ES-I3 (cell line): ENCODE results near the gene DYNC1I1.

ENCODE experiments used
- H3K36me3 ChIP-seq: 2 replicates; pipeline ENCODE4 v1.6.1; 2013; ENCODE audit warnings: mild to moderate bottlenecking, low read length, control low read depth, moderate library complexity; ENCODE audit not compliant: insufficient read depth
- H3K4me1 ChIP-seq: 2 replicates; pipeline ENCODE4 v1.6.1; 2013; ENCODE audit warnings: mild to moderate bottlenecking, control low read depth, low read length; ENCODE audit not compliant: insufficient read depth
- H3K9ac ChIP-seq: 2 replicates; pipeline ENCODE4 v1.6.1; 2013; ENCODE audit warnings: low read depth, mild to moderate bottlenecking, low read length, moderate library complexity
- H3K9me3 ChIP-seq: 2 replicates; pipeline ENCODE4 v1.6.1; 2013; ENCODE audit warnings: mild to moderate bottlenecking, low read length, moderate library complexity; ENCODE audit not compliant: control insufficient read depth, insufficient read depth

Gene DYNC1I1

GRCh38 chr7:96033009-96033598, 260.8 kb downstream of the DYNC1I1 start:
- H3K9ac ChIP-seq: no peak overlapping the region
- H3K36me3 ChIP-seq: no peaks in the 10 kb centered on the region
- no peaks in the 10 kb centered on the region; the same call in 1 of the 2 replicates for H3K9me3 ChIP-seq
- H3K4me1 ChIP-seq: no peaks in the 10 kb centered on the region

- Histone ChIP-seq H3K4me1 (no peaks in the 10 kb centered on the region), H3K9ac (no peak overlapping the region)
Observed at GRCh38 chr7:96034940-96035727, 262.8 kb downstream of the DYNC1I1 start.

GRCh38 chr7:96040250-96040772, 268.0 kb downstream of the DYNC1I1 start:
- Histone ChIP-seq H3K36me3 (no peaks in the 10 kb centered on the region), H3K4me1 (no peaks in the 10 kb centered on the region), H3K9me3 (no peaks in the 10 kb centered on the region), H3K9ac (no peak overlapping the region)

More at GRCh38 chr7:96034940-96035727, 262.8 kb downstream of the DYNC1I1 start:
- Histone ChIP-seq H3K36me3 (no peaks in the 10 kb centered on the region), H3K9me3 (no peaks in the 10 kb centered on the region)

- no peak overlapping the region for H3K9ac ChIP-seq
Observed at GRCh38 chr7:96041171-96041570, 268.8 kb downstream of the DYNC1I1 start.

GRCh38 chr7:96045181-96045580, 272.8 kb downstream of the DYNC1I1 start:
- Histone ChIP-seq H3K4me1 (peaks cover 4% of the 10 kb centered on the region; the same call in 1 of the 2 replicates), H3K36me3 (no peaks in the 10 kb centered on the region), H3K9ac (no peak overlapping the region), H3K9me3 (no peaks in the 10 kb centered on the region)

More at GRCh38 chr7:96041171-96041570, 268.8 kb downstream of the DYNC1I1 start:
- Histone ChIP-seq H3K9me3 (no peaks in the 10 kb centered on the region), H3K4me1 (peaks cover 4% of the 10 kb centered on the region; the same call in 1 of the 2 replicates), H3K36me3 (no peaks in the 10 kb centered on the region)

- H3K9me3 ChIP-seq: no peaks in the 10 kb centered on the region
- no peak overlapping the region for H3K9ac ChIP-seq
- no peaks in the 10 kb centered on the region for H3K36me3 ChIP-seq
- H3K4me1 ChIP-seq: peaks cover 4% of the 10 kb centered on the region; the same call in 1 of the 2 replicates
Observed at GRCh38 chr7:96045919-96046318, 273.6 kb downstream of the DYNC1I1 start.

GRCh38 chr7:96052289-96052688, 279.9 kb downstream of the DYNC1I1 start:
- Histone ChIP-seq H3K9ac (no peak overlapping the region), H3K9me3 (no peaks in the 10 kb centered on the region), H3K4me1 (no peaks in the 10 kb centered on the region), H3K36me3 (no peaks in the 10 kb centered on the region)

- H3K36me3 ChIP-seq: no peaks in the 10 kb centered on the region
- no peak overlapping the region for H3K9ac ChIP-seq
- no peaks in the 10 kb centered on the region for H3K9me3 ChIP-seq
- H3K4me1 ChIP-seq: no peaks in the 10 kb centered on the region
Observed at GRCh38 chr7:96052860-96053470, 280.6 kb downstream of the DYNC1I1 start.

- Histone ChIP-seq H3K36me3 (no peaks in the 10 kb centered on the region), H3K4me1 (0 out of 2 replicates have a peak, but pooled peaks cover under 1% of the 10 kb centered on the region), H3K9me3 (no peaks in the 10 kb centered on the region), H3K9ac (no peak overlapping the region)
Observed at GRCh38 chr7:96055717-96056116, 283.4 kb downstream of the DYNC1I1 start.

GRCh38 chr7:96059075-96059474, 286.7 kb downstream of the DYNC1I1 start:
- Histone ChIP-seq H3K9me3 (no peaks in the 10 kb centered on the region), H3K36me3 (no peaks in the 10 kb centered on the region), H3K4me1 (peaks cover 7% of the 10 kb centered on the region; the same call in 1 of the 2 replicates), H3K9ac (no peak overlapping the region)

GRCh38 chr7:96061009-96061408, 288.7 kb downstream of the DYNC1I1 start:
- H3K4me1 ChIP-seq: peaks cover 7% of the 10 kb centered on the region; the same call in 1 of the 2 replicates
- no peaks in the 10 kb centered on the region for H3K36me3 ChIP-seq
- no peaks in the 10 kb centered on the region for H3K9me3 ChIP-seq
- H3K9ac ChIP-seq: no peak overlapping the region

GRCh38 chr7:96061844-96062243, 289.5 kb downstream of the DYNC1I1 start:
- Histone ChIP-seq H3K9me3 (no peaks in the 10 kb centered on the region), H3K9ac (no peak overlapping the region), H3K4me1 (peaks cover 7% of the 10 kb centered on the region; the same call in 1 of the 2 replicates), H3K36me3 (no peaks in the 10 kb centered on the region)

- Histone ChIP-seq H3K36me3 (no peaks in the 10 kb centered on the region), H3K9ac (no peak overlapping the region), H3K4me1 (peaks cover 5% of the 10 kb centered on the region; the same call in 1 of the 2 replicates), H3K9me3 (no peaks in the 10 kb centered on the region)
Observed at GRCh38 chr7:96067321-96067720, 295.0 kb downstream of the DYNC1I1 start.

- H3K36me3 ChIP-seq: no peaks in the 10 kb centered on the region
- H3K9me3 ChIP-seq: no peaks in the 10 kb centered on the region
- no peak overlapping the region for H3K9ac ChIP-seq
- peaks cover 5% of the 10 kb centered on the region; the same call in 1 of the 2 replicates for H3K4me1 ChIP-seq
Observed at GRCh38 chr7:96069401-96069800, 297.0 kb downstream of the DYNC1I1 start.
